Neuronal stem cell (in vitro differentiated cells): ENCODE data around the gene SFXN5.

Source experiments
- DNase-seq: peaks from one replicate; pipeline ENCODE4 v3.0.0-alpha.2; 2013; ENCODE audit warnings: low spot score
- H2AFZ ChIP-seq: one replicate; pipeline ENCODE4 v1.6.1; 2013; ENCODE audit warnings: mild to moderate bottlenecking, low read length, inconsistent platforms
- H2AK5ac ChIP-seq: 2 replicates; pipeline ENCODE4 v1.6.1; 2013; ENCODE audit warnings: low read depth, mild to moderate bottlenecking, inconsistent platforms, low read length, moderate library complexity, mixed read lengths
- H2BK120ac ChIP-seq: 2 replicates; pipeline ENCODE4 v1.6.1; 2013; ENCODE audit warnings: low read depth, mild to moderate bottlenecking, inconsistent platforms, low read length, moderate library complexity, mixed read lengths
- H2BK12ac ChIP-seq: one replicate; pipeline ENCODE4 v1.6.1; 2013; ENCODE audit warnings: low read length, inconsistent platforms
- H2BK15ac ChIP-seq: 2 replicates; pipeline ENCODE4 v1.6.1; 2013; ENCODE audit warnings: mild to moderate bottlenecking, low read length, inconsistent platforms, mixed read lengths
- H2BK5ac ChIP-seq: one replicate; pipeline ENCODE4 v1.6.1; 2013; ENCODE audit warnings: inconsistent platforms, mild to moderate bottlenecking, low read length, moderate library complexity
- H3K14ac ChIP-seq: one replicate; pipeline ENCODE4 v1.6.1; 2013; ENCODE audit warnings: low read length, inconsistent platforms
- H3K18ac ChIP-seq: 2 replicates; pipeline ENCODE4 v1.6.1; 2013; ENCODE audit warnings: low read length, inconsistent platforms
- H3K23ac ChIP-seq: 2 replicates; pipeline ENCODE4 v1.6.1; 2013; ENCODE audit warnings: low read depth, mild to moderate bottlenecking, mixed read lengths, low read length, inconsistent platforms; ENCODE audit not compliant: poor library complexity
- H3K27ac ChIP-seq: replicated peaks from 3 replicates; pipeline ENCODE4 v1.5.1; 2013; ENCODE audit warnings: low read length, inconsistent platforms
- H3K27me3 ChIP-seq, 3 experiments: 2 replicates each; pipeline ENCODE4 v1.6.1; 2013; ENCODE audit warnings: low read length in 3 of 3, mild to moderate bottlenecking in 2 of 3, inconsistent platforms in 1 of 3, low read depth in 1 of 3, mixed read lengths in 1 of 3, moderate library complexity in 1 of 3; ENCODE audit not compliant: control insufficient read depth in 3 of 3, insufficient read depth in 3 of 3
- H3K36me3 ChIP-seq, 2 donors: replicated peaks in 1 of 2; 2 replicates each; pipeline ENCODE4 v1.6.1; 2013; ENCODE audit warnings: low read length in 2 of 2; ENCODE audit not compliant: control insufficient read depth in 2 of 2, insufficient read depth in 2 of 2
- H3K4ac ChIP-seq: 2 replicates; pipeline ENCODE4 v1.6.1; 2013; ENCODE audit warnings: inconsistent platforms, mild to moderate bottlenecking, low read length, moderate library complexity
- H3K4me1 ChIP-seq, 2 donors: 1 replicate in 1 of 2; 2 replicates in 1 of 2; pipeline ENCODE4 v1.6.1; 2013; ENCODE audit warnings: low read length in 2 of 2, low read depth in 1 of 2; ENCODE audit not compliant: control insufficient read depth in 2 of 2, insufficient read depth in 1 of 2
- H3K4me2 ChIP-seq: one replicate; pipeline ENCODE4 v1.6.1; 2013; ENCODE audit warnings: mild to moderate bottlenecking, low read length, inconsistent platforms; ENCODE audit not compliant: insufficient read depth, poor library complexity, severe bottlenecking
- H3K4me3 ChIP-seq, 2 donors: 2 replicates each; pipeline ENCODE4 v1.5.1; 2013; ENCODE audit warnings: low read length in 2 of 2, mild to moderate bottlenecking in 2 of 2, inconsistent platforms in 1 of 2, moderate library complexity in 1 of 2
- H3K79me1 ChIP-seq: one replicate; pipeline ENCODE4 v1.6.1; 2013; ENCODE audit warnings: low read depth, mild to moderate bottlenecking, inconsistent platforms, low read length, moderate library complexity
- H3K9ac ChIP-seq: one replicate; pipeline ENCODE4 v1.6.1; 2013; ENCODE audit warnings: mild to moderate bottlenecking, low read depth, low read length, inconsistent platforms; ENCODE audit not compliant: poor library complexity
- H3K9me3 ChIP-seq, 2 donors: replicated peaks in 1 of 2; 2 replicates each; pipeline versions ENCODE3 to v1.6.1; 2013; ENCODE audit warnings: low read length in 2 of 2, mild to moderate bottlenecking in 2 of 2, inconsistent platforms in 1 of 2, low read depth in 1 of 2, mixed read lengths in 1 of 2, moderate library complexity in 1 of 2; ENCODE audit not compliant: control insufficient read depth in 2 of 2, insufficient read depth in 1 of 2
- H4K8ac ChIP-seq: one replicate; pipeline ENCODE4 v1.6.1; 2013; ENCODE audit warnings: low read depth, mild to moderate bottlenecking, inconsistent platforms, low read length, moderate library complexity
- H4K91ac ChIP-seq: one replicate; pipeline ENCODE4 v1.6.1; 2013; ENCODE audit warnings: low read length, low read depth, mild to moderate bottlenecking, inconsistent platforms; ENCODE audit not compliant: poor library complexity
- WGBS, 2 donors: extraction: QIAGEN DNeasy Blood & Tissue Kit; methylation state at CpG; one replicate each; pipeline ENCODE4 v1.1.7; 2013; ENCODE audit warnings: missing lambda C conversion rate in 2 of 2, mixed read lengths in 1 of 2; ENCODE audit not compliant: insufficient read length in 2 of 2, insufficient replicate concordance in 1 of 2; ENCODE audit errors: extremely low coverage in 2 of 2; 5-methylcytosine and 5-hydroxymethylcytosine counted together

Gene SFXN5

DNA sequence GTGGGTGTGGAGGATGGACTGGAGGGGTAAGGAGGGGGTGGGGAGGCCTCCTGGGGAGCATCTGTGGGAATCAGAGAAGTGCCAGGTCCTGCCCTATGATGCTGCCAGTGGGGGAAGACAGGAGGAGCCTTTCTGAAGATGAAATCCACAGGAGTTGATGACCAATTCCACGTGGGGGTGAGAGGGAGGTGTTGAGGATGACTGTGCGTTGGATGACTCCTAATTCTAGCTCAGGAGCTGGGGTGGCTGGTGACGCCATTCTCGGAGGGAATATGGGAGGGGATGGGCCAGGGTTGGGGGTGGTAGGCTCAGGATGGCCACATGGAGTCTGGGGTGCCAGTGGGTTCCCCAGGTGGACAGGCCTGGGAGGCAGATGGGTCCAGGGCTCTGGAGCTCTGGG is 121.9 kb downstream of the SFXN5 start:
- peak overlapping the region; percentile 85 for H2AK5ac ChIP-seq

DNA sequence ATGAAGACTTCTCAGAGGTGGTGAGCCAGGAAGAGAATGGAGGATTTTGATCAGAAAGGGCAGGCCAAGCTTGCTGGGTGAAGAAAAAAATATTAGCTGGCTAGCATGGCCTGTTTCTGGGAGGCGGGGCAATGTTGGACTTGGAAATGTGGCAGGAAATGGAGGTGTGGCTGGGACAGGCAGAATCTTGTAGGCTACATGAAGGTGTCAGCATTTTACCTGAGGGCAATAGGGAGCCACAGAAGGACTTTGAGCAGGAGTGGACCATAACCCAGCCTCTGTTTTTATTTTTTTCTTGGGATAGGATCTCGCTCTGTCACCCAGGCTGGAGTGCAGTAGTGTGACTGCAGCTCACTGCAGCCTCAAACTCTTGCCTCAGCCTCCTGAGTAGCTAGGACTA is 122.5 kb downstream of the SFXN5 start:
- Histone ChIP-seq H3K23ac (no peak overlapping the region), H3K4me1 (peaks cover 2 to 20% of the 10 kb centered on the region in 2 donors), H3K4ac (no peak overlapping the region), H3K18ac (no peak overlapping the region), H3K14ac (no peak overlapping the region), H2BK120ac (no peak overlapping the region), H2AFZ (no peak overlapping the region), H4K91ac (no peak overlapping the region), H2BK5ac (peak overlapping the region; percentile 32), H3K4me3 (no peak overlapping the region), H3K4me2 (no peak overlapping the region), H3K27me3 (peaks cover 0 to 13% (median 0%) of the 10 kb centered on the region in 3 experiments), H3K27ac (no peak overlapping the region), H3K9me3 (no peaks in the 10 kb centered on the region), H4K8ac (no peak overlapping the region), H3K36me3 (no peaks in the 10 kb centered on the region), H2BK15ac (no peak overlapping the region), H2BK12ac (no peak overlapping the region), H2AK5ac (no peak overlapping the region), H3K9ac (no peak overlapping the region), H3K79me1 (no peaks in the 10 kb centered on the region)
- DNase-seq, result no peak
- no CpG with 5 or more reads among the region's 2 CpGs for WGBS, 2 donors

More for the DNA sequence above, 121.9 kb downstream of the SFXN5 start:
- H2BK15ac ChIP-seq, result peak overlapping the region; percentile 65
- H3K18ac ChIP-seq, result peak overlapping the region; percentile 74
- H3K4me3 ChIP-seq, result no peak overlapping the region
- peaks cover 0 to 19% (median 0%) of the 10 kb centered on the region in 3 experiments for H3K27me3 ChIP-seq
- DNase-seq, result no peak
- H3K23ac ChIP-seq, result no peak overlapping the region
- H3K79me1 ChIP-seq, result no peaks in the 10 kb centered on the region
- H2BK120ac ChIP-seq, result no peak overlapping the region
- no peak overlapping the region for H3K9ac ChIP-seq
- peak overlapping the region; percentile 64 for H2BK12ac ChIP-seq
- no peak overlapping the region for H4K8ac ChIP-seq
- no peak overlapping the region for H2BK5ac ChIP-seq
- peak overlapping the region; percentile 24 for H3K4ac ChIP-seq
- peaks cover 2 to 26% of the 10 kb centered on the region in 2 donors for H3K4me1 ChIP-seq
- no CpG with 5 or more reads among the region's 4 CpGs for WGBS, 2 donors
- no peaks in the 10 kb centered on the region for H3K36me3 ChIP-seq
- H4K91ac ChIP-seq, result no peak overlapping the region
- no peak overlapping the region for H3K27ac ChIP-seq
- peak overlapping the region; percentile 4 for H3K14ac ChIP-seq
- H2AFZ ChIP-seq, result no peak overlapping the region
- no peak overlapping the region for H3K4me2 ChIP-seq
- no peaks in the 10 kb centered on the region for H3K9me3 ChIP-seq

DNA sequence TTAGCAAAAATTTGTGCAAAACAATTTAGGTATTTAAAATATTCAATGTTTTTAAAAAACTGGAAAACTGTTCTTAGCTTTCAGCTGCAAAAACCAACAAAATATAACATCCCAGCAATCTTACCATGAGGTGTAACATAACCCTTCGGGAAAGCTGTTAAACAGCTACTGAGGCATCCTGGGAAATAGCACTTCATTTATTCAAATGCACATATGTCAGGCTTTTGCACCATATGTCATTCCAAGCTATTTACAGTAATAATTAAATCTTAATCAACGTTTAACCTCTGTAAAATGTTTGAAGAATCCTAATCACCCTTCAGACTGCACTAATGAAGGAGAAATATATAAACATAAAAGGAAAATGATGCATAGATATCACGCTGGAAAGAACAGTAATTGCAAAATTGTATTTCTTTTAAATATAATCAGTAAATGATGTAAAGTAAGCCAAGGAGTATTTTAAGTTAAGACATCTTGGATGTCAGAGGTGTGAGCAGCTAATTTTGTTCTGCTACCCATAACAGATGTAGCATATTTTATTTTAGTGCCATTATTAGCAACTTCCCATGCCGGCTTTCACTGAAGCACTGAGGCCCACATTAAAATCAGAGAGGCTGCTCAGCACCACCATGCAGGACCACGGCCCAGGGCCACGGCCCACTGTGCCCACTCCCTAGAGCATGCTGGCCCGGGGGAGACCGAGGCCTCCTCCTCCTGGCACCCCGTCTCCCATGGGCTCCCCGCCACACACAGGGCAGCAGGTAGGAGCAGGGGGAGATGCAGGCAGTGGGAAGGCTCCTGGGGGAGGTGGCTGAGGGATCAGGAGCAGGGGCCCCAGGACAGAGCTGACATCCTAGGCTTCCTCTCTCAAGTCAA is 123.3 kb downstream of the SFXN5 start:
- Histone ChIP-seq H3K27ac (no peak overlapping the region), H3K9ac (peak overlapping the region; percentile 50), H3K27me3 (peaks cover 0 to 4% (median 0%) of the 10 kb centered on the region in 3 experiments), H2AFZ (no peak overlapping the region), H3K4me1 (peaks cover 2 to 14% of the 10 kb centered on the region in 2 donors), H4K8ac (no peak overlapping the region), H2BK12ac (peak overlapping the region; percentile 50), H3K36me3 (no peaks in the 10 kb centered on the region), H3K4ac (peak overlapping the region; percentile 28), H2AK5ac (peak overlapping the region; percentile 95), H3K4me2 (no peak overlapping the region), H4K91ac (peak overlapping the region; percentile 79), H2BK15ac (peak overlapping the region; percentile 51), H3K9me3 (no peaks in the 10 kb centered on the region), H3K23ac (no peak overlapping the region), H3K14ac (no peak overlapping the region), H2BK120ac (no peak overlapping the region), H3K18ac (peak overlapping the region; percentile 89), H2BK5ac (peak overlapping the region; percentile 32), H3K4me3 (no peak overlapping the region), H3K79me1 (no peaks in the 10 kb centered on the region)
- WGBS, 2 donors, result no CpG with 5 or more reads among the region's 10 CpGs
- no peak for DNase-seq

DNA sequence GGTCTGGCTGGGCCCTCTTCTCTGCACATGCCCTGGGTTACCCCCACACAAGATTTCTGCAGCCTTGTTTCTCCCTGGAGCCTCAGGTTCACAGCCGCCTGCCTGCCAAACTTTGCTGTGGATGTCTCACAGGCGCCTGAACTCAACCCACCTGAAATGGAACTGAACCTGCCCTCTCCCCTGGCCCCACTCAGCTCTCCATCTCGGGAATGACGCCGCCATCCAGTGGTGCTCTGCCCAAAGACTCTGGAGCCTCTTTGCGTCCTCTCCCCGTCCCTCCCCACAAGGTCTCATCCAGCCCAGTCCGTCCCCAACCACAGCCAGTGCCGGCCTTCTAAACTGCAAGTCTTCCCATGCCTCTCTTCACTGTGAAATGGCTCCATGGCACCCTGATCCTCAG is 125.0 kb downstream of the SFXN5 start:
- H3K4me3 ChIP-seq, result no peak overlapping the region
- no peak overlapping the region for H3K23ac ChIP-seq
- H4K91ac ChIP-seq, result no peak overlapping the region
- H3K9me3 ChIP-seq, result no peaks in the 10 kb centered on the region
- no peak overlapping the region for H4K8ac ChIP-seq
- H3K9ac ChIP-seq, result no peak overlapping the region
- H2AK5ac ChIP-seq, result peak overlapping the region; percentile 69
- H3K79me1 ChIP-seq, result no peaks in the 10 kb centered on the region
- H3K36me3 ChIP-seq, result no peaks in the 10 kb centered on the region
- WGBS, 2 donors, result no CpG with 5 or more reads among the region's 9 CpGs
- H3K14ac ChIP-seq, result no peak overlapping the region
- H3K27me3 ChIP-seq, result no peaks in the 10 kb centered on the region
- H3K4me2 ChIP-seq, result no peak overlapping the region
- no peak overlapping the region for H2BK120ac ChIP-seq
- H3K4me1 ChIP-seq, result peaks cover 0 to 7% of the 10 kb centered on the region in 2 donors
- no peak for DNase-seq
- H2BK12ac ChIP-seq, result no peak overlapping the region
- H2AFZ ChIP-seq, result no peak overlapping the region
- no peak overlapping the region for H3K18ac ChIP-seq
- H2BK15ac ChIP-seq, result peak overlapping the region; percentile 74
- H3K27ac ChIP-seq, result no peak overlapping the region
- no peak overlapping the region for H2BK5ac ChIP-seq
- no peak overlapping the region for H3K4ac ChIP-seq
